ENCODE results near the gene EYS.

- no peak for TF ChIP-seq CEBPB (IDR thresholded peaks at IDR 0.05)
- no peak for TF ChIP-seq CTCF (IDR thresholded peaks at IDR 0.05)
- no peak for TF ChIP-seq SREBF2 (IDR thresholded peaks at IDR 0.05)
- TF ChIP-seq POLR2A (IDR thresholded peaks at IDR 0.05; ENCODE audit: low read length): no peak
- no peak for TF ChIP-seq JUN (IDR thresholded peaks at IDR 0.05)
- no peak for TF ChIP-seq PBX3 (IDR thresholded peaks at IDR 0.05)
- TF ChIP-seq EP300 (IDR thresholded peaks at IDR 0.05): no peak
- TF ChIP-seq SMC3 (IDR thresholded peaks at IDR 0.05): no peak
- no peak for TF ChIP-seq ESRRA (IDR thresholded peaks at IDR 0.05; ENCODE audit: borderline replicate concordance, low read length)
- TF ChIP-seq HOXB5 (CRISPR knock-in tag; IDR thresholded peaks at IDR 0.05): no peak
- TF ChIP-seq RAD21 (conservative IDR thresholded peaks at IDR 0.05 in 1 of 2, IDR thresholded peaks at IDR 0.05 in 1 of 2): no peak
- no peak for TF ChIP-seq USF2 (IDR thresholded peaks at IDR 0.05)
- no peak for TF ChIP-seq FOSB (CRISPR knock-in tag; IDR thresholded peaks at IDR 0.05)
Observed at GRCh38 chr6:64074981-64075380, 1632.0 kb downstream of the EYS start.

Data from A549 (cell line).